DOHH2 (cell line): ENCODE data around the gene PREX1.

Experiments
- H3F3A ChIP-seq: fragments of 200-600 bp; sonication (generic), shearing (Covaris generic); 2 replicates; pipeline ENCODE4 v1.6.0; 2016; ENCODE audit warnings: antibody characterized with exemption, mild to moderate bottlenecking; ENCODE audit not compliant: control insufficient read depth, insufficient read depth
- H3K27ac ChIP-seq: fragments of 200-600 bp; sonication (generic); 2 replicates; pipeline ENCODE4 v1.5.1; 2014; ENCODE audit warnings: low read depth, mild to moderate bottlenecking, low read length, moderate library complexity
- H3K27me3 ChIP-seq: fragments of 200-600 bp; sonication (generic); 2 replicates; pipeline ENCODE4 v1.6.1; 2014; ENCODE audit warnings: mild to moderate bottlenecking, low read length, mixed read lengths; ENCODE audit not compliant: control insufficient read depth
- H3K36me3 ChIP-seq: fragments of 200-600 bp; sonication (generic); 2 replicates; pipeline ENCODE4 v1.6.1; 2014; ENCODE audit warnings: mild to moderate bottlenecking, low read length, moderate library complexity, mixed read lengths; ENCODE audit not compliant: control insufficient read depth
- H3K4me1 ChIP-seq: fragments of 200-600 bp; sonication (generic); 2 replicates; pipeline ENCODE4 v1.6.1; 2014; ENCODE audit warnings: mild to moderate bottlenecking, low read length, mixed read lengths; ENCODE audit not compliant: control insufficient read depth
- H3K4me2 ChIP-seq: fragments of 200-600 bp; sonication (generic); 2 replicates; pipeline ENCODE4 v1.6.0; 2014; ENCODE audit warnings: mild to moderate bottlenecking, low read length, moderate library complexity
- H3K4me3 ChIP-seq: fragments of 200-600 bp; sonication (generic); 2 replicates; pipeline ENCODE4 v1.5.1; 2014; ENCODE audit warnings: mild to moderate bottlenecking, low read length, mixed read lengths
- H3K79me2 ChIP-seq: fragments of 200-600 bp; sonication (generic); 2 replicates; pipeline ENCODE4 v1.6.1; 2014; ENCODE audit warnings: mild to moderate bottlenecking, low read length, mixed read lengths; ENCODE audit not compliant: control insufficient read depth
- H3K9me2 ChIP-seq: fragments of 200-600 bp; sonication (generic); replicated peaks from 2 replicates; pipeline ENCODE4 v1.6.1; 2014; ENCODE audit warnings: mild to moderate bottlenecking, low read length, mixed read lengths; ENCODE audit not compliant: control insufficient read depth
- H3K9me3 ChIP-seq: fragments of 200-600 bp; sonication (generic); 2 replicates; pipeline ENCODE4 v1.6.1; 2014; ENCODE audit warnings: antibody characterized with exemption, low read length, mixed read lengths; ENCODE audit not compliant: control insufficient read depth, insufficient read depth
- H4K20me1 ChIP-seq: fragments of 200-600 bp; sonication (generic); 2 replicates; pipeline ENCODE4 v1.6.0; 2014; ENCODE audit warnings: low read depth, mild to moderate bottlenecking, antibody characterized with exemption, low read length, moderate library complexity; ENCODE audit not compliant: control insufficient read depth, insufficient read depth
- EZH2phosphoT487 ChIP-seq: fragments of 200-600 bp; sonication (generic); IDR thresholded peaks from 2 replicates; pipeline ENCODE4 v1.6.1; 2017; ENCODE audit warnings: borderline replicate concordance, mild to moderate bottlenecking, antibody characterized with exemption, low read length, moderate library complexity, mixed read lengths
- TF ChIP-seq, protein P1 (sequence below): fragments of 200-600 bp; sonication (generic); IDR thresholded peaks from one replicate; pipeline ENCODE4 v1.5.1; 2014; ENCODE audit warnings: antibody characterized with exemption, mild to moderate bottlenecking, low read depth, low read length; ENCODE audit not compliant: poor library complexity, severe bottlenecking

The PREX1 gene

DNA sequence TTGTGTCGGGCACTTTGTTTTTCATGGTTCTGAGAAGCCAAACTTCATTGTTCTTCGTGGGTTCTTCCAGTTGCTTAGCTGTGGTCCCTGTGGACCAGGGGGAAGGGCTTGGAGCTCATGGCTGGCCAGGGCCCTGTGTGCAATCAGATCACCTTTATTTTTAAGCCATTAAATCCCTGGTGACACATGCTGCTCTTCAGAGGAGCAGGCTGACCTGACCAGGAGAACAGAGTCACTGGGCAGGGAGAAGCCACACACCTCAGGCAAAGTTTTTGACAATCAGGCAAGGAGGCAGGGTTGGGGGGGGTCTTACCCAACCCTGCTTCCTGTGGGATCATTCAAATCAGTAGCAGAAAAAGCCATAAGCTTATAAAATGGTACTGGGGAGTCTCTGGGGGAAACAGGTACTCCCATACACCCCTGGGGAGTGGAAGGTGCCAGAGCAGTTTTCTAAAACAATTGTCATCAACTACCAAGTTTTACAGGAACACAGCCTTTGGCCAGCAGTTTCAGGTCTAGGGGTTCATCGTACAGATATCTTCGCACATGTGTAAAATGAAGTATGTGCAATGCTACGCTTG is 37.0 kb upstream of the PREX1 start:
- H3K4me2 ChIP-seq: no peak overlapping the region
- H3K4me1 ChIP-seq: peaks cover 38% of the 10 kb centered on the region
- H3K79me2 ChIP-seq: no peaks in the 10 kb centered on the region
- H3K9me3 ChIP-seq: no peaks in the 10 kb centered on the region
- no peaks in the 10 kb centered on the region for H3K27me3 ChIP-seq
- no peaks in the 10 kb centered on the region for H3F3A ChIP-seq
- H3K9me2 ChIP-seq: no peaks in the 10 kb centered on the region
- no peak overlapping the region for H3K27ac ChIP-seq
- no peaks in the 10 kb centered on the region for H3K36me3 ChIP-seq
- H4K20me1 ChIP-seq: no peaks in the 10 kb centered on the region
- no peak for TF ChIP-seq EZH2phosphoT487
- TF ChIP-seq, protein P1, sequence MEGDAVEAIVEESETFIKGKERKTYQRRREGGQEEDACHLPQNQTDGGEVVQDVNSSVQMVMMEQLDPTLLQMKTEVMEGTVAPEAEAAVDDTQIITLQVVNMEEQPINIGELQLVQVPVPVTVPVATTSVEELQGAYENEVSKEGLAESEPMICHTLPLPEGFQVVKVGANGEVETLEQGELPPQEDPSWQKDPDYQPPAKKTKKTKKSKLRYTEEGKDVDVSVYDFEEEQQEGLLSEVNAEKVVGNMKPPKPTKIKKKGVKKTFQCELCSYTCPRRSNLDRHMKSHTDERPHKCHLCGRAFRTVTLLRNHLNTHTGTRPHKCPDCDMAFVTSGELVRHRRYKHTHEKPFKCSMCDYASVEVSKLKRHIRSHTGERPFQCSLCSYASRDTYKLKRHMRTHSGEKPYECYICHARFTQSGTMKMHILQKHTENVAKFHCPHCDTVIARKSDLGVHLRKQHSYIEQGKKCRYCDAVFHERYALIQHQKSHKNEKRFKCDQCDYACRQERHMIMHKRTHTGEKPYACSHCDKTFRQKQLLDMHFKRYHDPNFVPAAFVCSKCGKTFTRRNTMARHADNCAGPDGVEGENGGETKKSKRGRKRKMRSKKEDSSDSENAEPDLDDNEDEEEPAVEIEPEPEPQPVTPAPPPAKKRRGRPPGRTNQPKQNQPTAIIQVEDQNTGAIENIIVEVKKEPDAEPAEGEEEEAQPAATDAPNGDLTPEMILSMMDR: no peak
- no peak overlapping the region for H3K4me3 ChIP-seq

DNA sequence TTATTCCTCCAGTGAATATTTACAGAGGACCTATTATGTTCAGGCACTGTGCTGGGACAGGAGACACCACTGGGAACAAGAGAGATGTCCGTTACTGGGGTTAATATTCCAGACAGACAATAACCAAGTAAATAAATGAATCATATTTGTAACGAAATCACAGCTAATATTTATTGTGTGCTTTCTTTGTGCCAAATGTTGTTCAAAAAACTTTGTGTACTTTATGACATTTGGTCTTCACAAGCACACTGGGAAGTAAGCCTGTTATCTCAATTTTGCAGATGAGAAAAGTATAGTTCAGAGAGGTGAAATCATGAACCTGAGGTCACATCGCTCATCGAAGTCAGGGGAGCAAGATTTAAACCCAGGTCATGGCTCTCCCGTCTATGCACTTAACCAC is 36.5 kb upstream of the PREX1 start:
- no peak for TF ChIP-seq EZH2phosphoT487
- TF ChIP-seq, protein P1: no peak
- H3K36me3 ChIP-seq: no peaks in the 10 kb centered on the region
- no peaks in the 10 kb centered on the region for H3K9me2 ChIP-seq
- H3K4me2 ChIP-seq: no peak overlapping the region
- no peak overlapping the region for H3K4me3 ChIP-seq
- H4K20me1 ChIP-seq: no peaks in the 10 kb centered on the region
- H3F3A ChIP-seq: no peaks in the 10 kb centered on the region
- H3K27ac ChIP-seq: no peak overlapping the region
- H3K4me1 ChIP-seq: peaks cover 38% of the 10 kb centered on the region
- no peaks in the 10 kb centered on the region for H3K9me3 ChIP-seq
- no peaks in the 10 kb centered on the region for H3K27me3 ChIP-seq
- no peaks in the 10 kb centered on the region for H3K79me2 ChIP-seq

DNA sequence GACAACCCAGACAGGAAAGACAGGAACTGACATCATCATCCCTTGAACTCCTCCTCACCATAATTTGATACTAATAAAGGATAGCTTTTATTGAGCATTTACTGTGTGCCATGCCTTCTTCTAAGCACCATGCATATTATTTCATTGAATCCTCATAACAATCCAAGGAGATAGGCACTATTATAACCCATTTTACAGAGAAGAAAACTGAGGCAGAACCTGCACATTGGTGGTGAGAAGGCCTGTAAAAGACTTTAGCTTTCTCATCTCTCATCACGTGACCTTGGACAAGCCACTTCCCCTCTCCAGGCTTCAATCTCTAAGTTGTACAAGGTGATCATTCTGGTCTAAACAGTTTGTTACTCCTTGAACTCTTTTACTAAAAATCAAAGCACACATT is 34.5 kb upstream of the PREX1 start:
- H3F3A ChIP-seq: no peaks in the 10 kb centered on the region
- no peaks in the 10 kb centered on the region for H3K9me2 ChIP-seq
- peaks cover 38% of the 10 kb centered on the region for H3K4me1 ChIP-seq
- no peaks in the 10 kb centered on the region for H3K9me3 ChIP-seq
- H3K27me3 ChIP-seq: no peaks in the 10 kb centered on the region
- no peak overlapping the region for H3K27ac ChIP-seq
- no peaks in the 10 kb centered on the region for H3K79me2 ChIP-seq
- H3K36me3 ChIP-seq: no peaks in the 10 kb centered on the region
- no peak overlapping the region for H3K4me2 ChIP-seq
- no peak overlapping the region for H3K4me3 ChIP-seq
- H4K20me1 ChIP-seq: no peaks in the 10 kb centered on the region
- TF ChIP-seq EZH2phosphoT487: no peak
- TF ChIP-seq, protein P1: no peak

DNA sequence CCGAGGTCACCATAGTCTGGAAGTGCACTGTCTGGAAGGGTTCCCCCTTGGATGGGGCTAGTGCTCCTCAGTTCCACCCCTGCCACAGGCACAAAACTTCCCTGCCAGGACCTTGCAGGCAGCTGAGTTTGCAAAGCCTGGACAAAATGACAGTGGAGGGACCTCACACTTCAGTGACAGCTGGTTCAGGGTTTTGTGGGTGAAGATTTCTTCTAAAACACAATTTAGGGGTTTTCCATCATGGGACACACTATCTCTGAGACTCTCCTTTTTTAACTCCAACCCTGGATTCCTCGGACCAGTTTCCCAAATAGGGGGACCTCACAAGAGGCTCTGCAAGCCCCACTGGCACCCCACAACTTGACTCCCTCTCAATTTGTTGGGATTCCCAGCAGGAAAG is 33.6 kb upstream of the PREX1 start:
- H4K20me1 ChIP-seq: no peaks in the 10 kb centered on the region
- no peak overlapping the region for H3K4me3 ChIP-seq
- H3K9me3 ChIP-seq: no peaks in the 10 kb centered on the region
- TF ChIP-seq, protein P1: no peak
- TF ChIP-seq EZH2phosphoT487: no peak
- peaks cover 33% of the 10 kb centered on the region for H3K4me1 ChIP-seq
- no peaks in the 10 kb centered on the region for H3K36me3 ChIP-seq
- no peaks in the 10 kb centered on the region for H3F3A ChIP-seq
- no peak overlapping the region for H3K27ac ChIP-seq
- no peaks in the 10 kb centered on the region for H3K9me2 ChIP-seq
- no peak overlapping the region for H3K4me2 ChIP-seq
- no peaks in the 10 kb centered on the region for H3K79me2 ChIP-seq
- H3K27me3 ChIP-seq: no peaks in the 10 kb centered on the region
